Left lung (tissue), 10 donors: Measurements from ENCODE around the gene HACD1. TPM values are rescaled to one million over a fixed set of nuclear protein-coding genes. Genes with fewer than 3 reads are reported as not detected.
A peak's percentile ranks its signal among the peaks of the same experiment; 100 is the strongest.
"Not testable (repeated sequence)": the region's sequence is repeated elsewhere in the genome, so short reads cannot be mapped to it uniquely, and the experiment has no call there.

Experiments used
- ATAC-seq: fragments of 200-7000 bp; cut with Tn5 transposase; one replicate; pipeline ENCODE4 v1.9.1; 2020; ENCODE audit warnings: moderate library complexity
- DNase-seq, 4 donors: peaks; one replicate each; pipeline ENCODE4 v3.0.0-alpha.2; 2013 to 2020
- H3K27ac ChIP-seq, 2 donors: fragments of 200-600 bp; sonication (generic) in 1 of 2; one replicate each; pipeline versions ENCODE4 v1.5.0 to v1.8.0; 2020 to 2021
- H3K27me3 ChIP-seq, 2 donors: fragments of 200-600 bp; sonication (generic) in 1 of 2; one replicate each; pipeline versions ENCODE4 v1.5.0 to v1.8.0; 2020 to 2021
- H3K36me3 ChIP-seq, 2 donors: fragments of 200-600 bp; sonication (generic) in 1 of 2; one replicate each; pipeline versions ENCODE4 v1.5.0 to v1.8.0; 2020 to 2021
- H3K4me1 ChIP-seq, 2 donors: fragments of 200-600 bp; one replicate each; pipeline ENCODE4 v1.8.0; 2021
- H3K4me3 ChIP-seq, 2 donors: fragments of 200-600 bp; sonication (generic) in 1 of 2; one replicate each; pipeline versions ENCODE4 v1.5.0 to v1.8.0; 2020 to 2021; ENCODE audit warnings: mild to moderate bottlenecking in 1 of 2
- H3K9me3 ChIP-seq, 2 donors: fragments of 200-600 bp; sonication (generic) in 1 of 2; one replicate each; pipeline versions ENCODE4 v1.5.0 to v1.8.0; 2020 to 2021
- intact Hi-C, 2 donors: fragments of 100-400 bp; cut with DNase I; formaldehyde crosslinking; loops; one replicate each; pipeline versions ENCODE4 v1.11.2 to v1.14.2; 2022
- polyA plus RNA-seq, 6 donors: library from polyadenylated mRNA; unstranded; fragments of 120-200 nt; gene quantifications; one replicate each; pipeline ENCODE4 v1.2.1, GENCODE V29; 2013; ENCODE audit not compliant: insufficient read length in 6 of 6
- total RNA-seq, 2 donors: library from RNA; stranded (reverse); fragmentation: NEBNext Ultra II Directional; extraction: Animal tissue kit (Norgen Biotek cat#: 25700); gene quantifications; one replicate each; pipeline ENCODE4 v1.2.1, GENCODE V29; 2021
- TF ChIP-seq, protein P1 (sequence below), 2 donors: fragments of 200-600 bp; sonication (generic) in 1 of 2; IDR thresholded peaks; one replicate each; pipeline versions ENCODE4 v1.5.0 to v1.8.0; 2021; ENCODE audit warnings: antibody characterized with exemption in 2 of 2
- donor health status: DM: no; HTN: yes; CAD: no.
- donor health status: DM: no; HTN: no; CAD: no.

The HACD1 gene
- total and polyA plus RNA-seq, 8 donors: 21.8 to 47.0 (median 25.1) TPM

DNA sequence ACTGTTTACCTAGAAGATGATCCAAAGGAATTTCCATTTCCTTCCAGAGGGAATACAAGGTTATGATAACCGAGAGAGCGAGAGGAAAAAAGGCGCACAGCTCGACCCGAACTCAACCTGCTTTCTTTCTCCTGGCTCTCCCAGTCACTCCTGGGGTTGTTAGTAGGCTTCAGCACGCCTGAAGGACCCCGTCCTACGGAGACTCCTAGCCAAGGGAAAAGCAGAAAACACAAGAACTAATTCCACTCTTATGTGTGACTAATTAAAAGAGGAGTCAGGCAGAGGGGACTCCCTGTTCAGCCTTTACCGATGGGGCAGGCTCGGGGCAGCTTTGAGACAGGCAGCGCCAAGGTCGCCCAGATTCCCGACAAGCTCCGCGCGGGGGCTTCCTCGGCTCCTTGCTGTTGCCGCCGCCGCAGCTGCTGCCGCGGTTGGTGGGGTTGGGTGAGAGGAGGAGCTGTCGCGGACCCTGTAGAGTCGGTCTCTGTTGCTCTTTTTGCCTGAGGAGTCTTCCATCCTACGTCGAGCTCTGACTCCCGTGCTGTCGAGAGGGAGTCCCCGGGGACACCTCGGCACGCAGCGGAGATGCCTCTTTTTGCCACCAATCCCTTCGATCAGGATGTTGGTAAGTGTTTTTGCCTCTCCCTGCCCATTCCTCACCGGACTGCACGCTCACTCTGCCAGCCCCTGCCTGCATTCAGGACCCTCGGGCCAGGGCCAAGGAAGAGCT, 26.7 kb upstream of the HACD1 start, which contains the start of gene STAM:
Gene STAM, plus strand, starts transcription at position 397 of the 730 bp plus-strand sequence. Its CDS starts 189 bp downstream, at position 586.
- Histone ChIP-seq H3K36me3 (no peaks in the 10 kb centered on the region), H3K4me3 (peak within 1 kb of the TSS; percentile 66 to 84), H3K27me3 (no peaks in the 10 kb centered on the region), H3K27ac (peak within 1 kb of the TSS; percentile 96 to 98), H3K4me1 (peaks cover 16 to 55% of the 10 kb centered on the region in 2 donors), H3K9me3 (no peaks in the 10 kb centered on the region)
- intact Hi-C loops: no loop called here
- TF ChIP-seq, protein P1, sequence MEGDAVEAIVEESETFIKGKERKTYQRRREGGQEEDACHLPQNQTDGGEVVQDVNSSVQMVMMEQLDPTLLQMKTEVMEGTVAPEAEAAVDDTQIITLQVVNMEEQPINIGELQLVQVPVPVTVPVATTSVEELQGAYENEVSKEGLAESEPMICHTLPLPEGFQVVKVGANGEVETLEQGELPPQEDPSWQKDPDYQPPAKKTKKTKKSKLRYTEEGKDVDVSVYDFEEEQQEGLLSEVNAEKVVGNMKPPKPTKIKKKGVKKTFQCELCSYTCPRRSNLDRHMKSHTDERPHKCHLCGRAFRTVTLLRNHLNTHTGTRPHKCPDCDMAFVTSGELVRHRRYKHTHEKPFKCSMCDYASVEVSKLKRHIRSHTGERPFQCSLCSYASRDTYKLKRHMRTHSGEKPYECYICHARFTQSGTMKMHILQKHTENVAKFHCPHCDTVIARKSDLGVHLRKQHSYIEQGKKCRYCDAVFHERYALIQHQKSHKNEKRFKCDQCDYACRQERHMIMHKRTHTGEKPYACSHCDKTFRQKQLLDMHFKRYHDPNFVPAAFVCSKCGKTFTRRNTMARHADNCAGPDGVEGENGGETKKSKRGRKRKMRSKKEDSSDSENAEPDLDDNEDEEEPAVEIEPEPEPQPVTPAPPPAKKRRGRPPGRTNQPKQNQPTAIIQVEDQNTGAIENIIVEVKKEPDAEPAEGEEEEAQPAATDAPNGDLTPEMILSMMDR (IDR thresholded peaks at IDR 0.05): no peak
- peak; percentile 91 for ATAC-seq
- peak; percentile 92 to 98 (median 96) for DNase-seq

DNA sequence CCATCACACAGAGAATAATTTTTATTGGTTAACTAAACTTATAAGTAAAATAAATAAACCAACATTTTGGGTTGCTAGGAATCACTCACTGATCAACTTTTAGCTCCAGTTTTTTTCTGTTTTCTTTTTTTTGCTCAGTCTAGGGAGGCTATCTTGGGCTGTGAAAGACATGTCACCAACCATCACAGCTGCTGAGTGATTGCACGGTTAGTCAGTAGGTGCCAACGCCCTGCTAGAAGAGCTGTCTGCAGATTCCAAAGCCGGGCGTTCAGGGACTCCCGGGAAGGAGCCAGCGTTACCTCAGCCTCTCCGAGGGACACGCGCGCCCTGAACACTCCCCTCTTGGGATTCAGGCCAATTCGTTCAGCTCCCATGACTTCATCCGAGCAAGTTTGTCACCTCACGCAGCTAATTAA, 26.2 kb upstream of the HACD1 start:
- peak; percentile 79 for ATAC-seq
- H3K4me1 ChIP-seq: peaks cover 16 to 50% of the 10 kb centered on the region in 2 donors

DNA sequence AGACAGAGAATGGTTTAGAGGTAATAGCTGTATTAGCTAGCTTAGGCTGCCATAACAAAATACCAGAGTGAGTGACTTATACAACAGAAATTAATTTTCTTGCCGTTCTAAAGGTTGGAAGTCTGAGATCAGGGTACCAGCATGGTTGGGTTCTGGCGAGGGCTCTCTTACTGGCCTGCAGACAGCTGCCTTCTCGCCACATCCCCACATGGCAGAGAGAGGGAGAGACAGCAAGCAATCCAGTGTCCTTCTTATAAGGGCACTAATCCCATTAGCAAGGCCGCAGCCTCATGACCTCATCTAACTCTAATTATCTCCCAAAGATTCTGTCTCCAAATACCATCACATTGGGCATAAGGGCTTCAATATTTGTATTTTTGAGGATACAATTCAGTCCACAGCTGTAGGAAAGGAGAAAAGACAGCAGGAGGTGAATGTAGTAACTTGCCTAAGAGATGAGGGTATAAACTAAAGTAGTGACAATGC, 23.2 kb upstream of the HACD1 start:
- peaks cover 6 to 20% of the 10 kb centered on the region in 2 donors for H3K4me1 ChIP-seq
- H3K4me3 ChIP-seq: no peak overlapping the region
- no peaks in the 10 kb centered on the region for H3K27me3 ChIP-seq
- H3K9me3 ChIP-seq: no peaks in the 10 kb centered on the region
- ATAC-seq: no peak
- DNase-seq: no peak
- TF ChIP-seq, protein P1 (IDR thresholded peaks at IDR 0.05): no peak
- intact Hi-C loops: no loop called here
- no peak overlapping the region for H3K27ac ChIP-seq
- H3K36me3 ChIP-seq: no peaks in the 10 kb centered on the region

More for the DNA sequence above, 26.2 kb upstream of the HACD1 start:
- TF ChIP-seq, protein P1 (IDR thresholded peaks at IDR 0.05): no peak
- no peaks in the 10 kb centered on the region for H3K36me3 ChIP-seq
- H3K27ac ChIP-seq: peak overlapping the region; percentile 96 to 98
- intact Hi-C loops: no loop called here
- H3K27me3 ChIP-seq: no peaks in the 10 kb centered on the region
- H3K9me3 ChIP-seq: no peaks in the 10 kb centered on the region
- H3K4me3 ChIP-seq: peak overlapping the region; percentile 66 to 84
- peak in 2 of 4 donors; percentile 80 to 86 for DNase-seq

DNA sequence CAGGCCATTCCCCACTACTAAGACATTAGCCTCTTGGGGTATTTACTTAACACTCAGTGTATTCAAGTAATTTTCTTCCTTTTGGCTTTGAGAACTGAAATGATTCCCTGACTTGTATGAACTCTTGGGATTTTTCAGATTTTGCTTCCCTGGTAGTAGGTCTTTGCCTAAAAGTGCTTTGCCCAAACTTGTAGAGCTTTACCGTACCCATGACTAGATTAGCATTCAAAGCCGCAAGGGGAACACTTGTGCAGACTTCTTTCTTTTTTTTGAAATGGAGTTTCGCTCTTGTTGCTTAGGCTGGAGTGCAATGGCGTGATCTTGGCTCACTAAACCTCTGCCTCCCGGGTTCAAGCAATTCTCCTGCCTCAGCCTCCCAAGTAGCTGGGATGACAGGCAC, 20.7 kb upstream of the HACD1 start:
- DNase-seq: no peak
- H3K27me3 ChIP-seq: no peaks in the 10 kb centered on the region
- no peaks in the 10 kb centered on the region for H3K36me3 ChIP-seq
- no peak overlapping the region for H3K4me3 ChIP-seq
- intact Hi-C loops: no loop called here
- peak; percentile 31 for ATAC-seq
- peaks cover 0 to 7% of the 10 kb centered on the region in 2 donors for H3K4me1 ChIP-seq
- TF ChIP-seq, protein P1 (IDR thresholded peaks at IDR 0.05): no peak
- H3K9me3 ChIP-seq: no peaks in the 10 kb centered on the region
- no peak overlapping the region for H3K27ac ChIP-seq

DNA sequence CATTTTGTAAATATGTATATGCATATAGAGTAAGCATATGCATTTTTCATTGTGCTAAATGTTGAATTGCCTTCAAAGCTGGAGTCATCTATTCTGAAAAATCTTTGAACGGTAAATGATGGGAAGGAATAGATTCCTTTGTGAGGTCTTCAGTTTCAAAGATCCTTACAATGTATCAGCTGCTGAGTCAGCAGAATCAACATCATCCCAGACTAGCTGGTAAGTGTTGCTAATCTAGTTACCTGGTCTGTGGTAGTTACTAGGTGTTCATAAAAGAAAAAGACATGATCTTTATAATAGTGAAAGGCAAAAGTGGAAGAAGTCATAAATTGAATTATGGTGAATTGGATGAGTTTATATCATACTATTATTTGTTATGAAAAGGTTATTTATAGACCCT, 16.2 kb upstream of the HACD1 start:
- no peaks in the 10 kb centered on the region for H3K27me3 ChIP-seq
- no peaks in the 10 kb centered on the region for H3K36me3 ChIP-seq
- no peak overlapping the region for H3K27ac ChIP-seq
- H3K4me3 ChIP-seq: no peak overlapping the region
- ATAC-seq (no peak), DNase-seq (no peak)
- intact Hi-C loops: no loop called here
- H3K9me3 ChIP-seq: no peaks in the 10 kb centered on the region
- no peaks in the 10 kb centered on the region for H3K4me1 ChIP-seq
- TF ChIP-seq, protein P1 (IDR thresholded peaks at IDR 0.05): no peak

DNA sequence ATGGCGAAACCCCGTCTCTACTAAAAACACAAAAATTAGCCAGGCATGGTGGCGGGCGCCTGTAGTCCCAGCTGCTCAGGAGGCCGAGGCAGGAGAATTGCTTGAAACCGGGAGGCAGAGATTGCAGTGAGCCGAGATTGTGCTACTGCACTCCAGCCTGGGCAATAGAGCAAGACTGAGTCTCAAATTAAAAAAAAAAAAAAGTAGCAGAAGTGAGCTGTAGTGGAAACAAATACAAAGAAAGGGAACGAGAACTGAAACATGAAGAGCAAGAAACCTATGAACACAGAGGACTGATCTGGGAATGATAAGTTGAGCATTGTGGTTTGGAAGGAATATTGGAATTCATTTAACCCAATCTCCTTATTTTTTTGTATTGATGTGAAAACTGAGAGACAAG, 15.4 kb upstream of the HACD1 start:
- H3K9me3 ChIP-seq, intact Hi-C loops, H3K36me3 ChIP-seq, H3K4me1 ChIP-seq, H3K4me3 ChIP-seq, DNase-seq, H3K27ac ChIP-seq, H3K27me3 ChIP-seq, ATAC-seq: not testable (repeated sequence)
